Right renal pelvis (tissue), 4 donors: ENCODE data around the gene HKDC1. TPM values are rescaled to one million over a fixed set of nuclear protein-coding genes. Genes with fewer than 3 reads are reported as not detected.

Source experiments
- DNase-seq, 4 donors: peaks; one replicate each; pipeline ENCODE4 v3.0.0-alpha.2; 2013; ENCODE audit warnings: low read depth in 4 of 4, low spot score in 3 of 4, missing footprints in 1 of 4
- polyA plus RNA-seq, 4 donors: library from polyadenylated mRNA; unstranded; fragments of 120-200 nt; gene quantifications; one replicate each; pipeline ENCODE4 v1.2.1, GENCODE V29; 2013; ENCODE audit not compliant: insufficient read length in 4 of 4

The HKDC1 gene
- polyA plus RNA-seq, 4 donors: 15.3 to 18.6 (median 16.0) TPM

- no peak for DNase-seq
Observed at GRCh38 chr10:69316313-69317059, 96.4 kb downstream of the HKDC1 start.

Other genes starting within 250 kb of the HKDC1 start
- gene KIFBP, start 231.5 kb upstream of the HKDC1 start, polyA plus RNA-seq: 10 to 100 TPM; 33.3 to 40.8 (median 36.8) TPM
- 10 to 100 TPM; 16.0 to 26.1 (median 22.1) TPM for gene SRGN, start 132.2 kb upstream of the HKDC1 start, polyA plus RNA-seq
- gene VPS26A, start 96.2 kb upstream of the HKDC1 start, polyA plus RNA-seq: 100 to 1,000 TPM in 1 of 4 donors, 10 to 100 TPM in 3; 81.2 to 103 (median 99.2) TPM
- gene SUPV3L1, start 40.1 kb upstream of the HKDC1 start, polyA plus RNA-seq: 10 to 100 TPM; 34.1 to 44.1 (median 36.3) TPM
- gene HK1, start 58.2 kb downstream of the HKDC1 start, polyA plus RNA-seq: 10 to 100 TPM; 50.0 to 58.0 (median 51.1) TPM
- gene TACR2, start 196.6 kb downstream of the HKDC1 start, polyA plus RNA-seq: under 1 TPM; 0.17 to 0.39 (median 0.28) TPM
- 10 to 100 TPM; 58.2 to 77.6 (median 66.0) TPM for gene TSPAN15, start 231.1 kb downstream of the HKDC1 start, polyA plus RNA-seq